Progenitor cell of endocrine pancreas (in vitro differentiated cells): ENCODE data around the gene OMG. TPM values are rescaled to one million over a fixed set of nuclear protein-coding genes. Genes with fewer than 3 reads are reported as not detected.

Experiments used
- DNase-seq: peaks from one replicate; pipeline ENCODE4 v3.0.0; 2021; ENCODE audit warnings: low spot score; ENCODE audit not compliant: unreplicated experiment
- H3K27ac Mint-ChIP-seq: 2 replicates; pipeline ENCODE4 v1.8.0; 2021; ENCODE audit warnings: mild to moderate bottlenecking, moderate library complexity, mixed read lengths
- H3K27me3 Mint-ChIP-seq: 2 replicates; pipeline ENCODE4 v1.8.0; 2021; ENCODE audit warnings: mixed read lengths
- H3K36me3 Mint-ChIP-seq: 2 replicates; pipeline ENCODE4 v1.8.0; 2022; ENCODE audit warnings: mixed read lengths; ENCODE audit not compliant: insufficient read depth
- H3K4me1 Mint-ChIP-seq: 2 replicates; pipeline ENCODE4 v1.8.0; 2021; ENCODE audit warnings: low read depth, mixed read lengths
- H3K4me3 Mint-ChIP-seq: 2 replicates; pipeline ENCODE4 v1.8.0; 2021; ENCODE audit warnings: low read depth, mild to moderate bottlenecking, moderate library complexity, mixed read lengths
- H3K9me3 Mint-ChIP-seq: 2 replicates; pipeline ENCODE4 v1.8.0; 2021; ENCODE audit warnings: low read depth, mixed read lengths
- total RNA-seq: library from RNA; stranded (reverse); gene quantifications from 2 replicates; pipeline ENCODE4 v1.2.1, GENCODE V29; 2021
- TF ChIP-seq, protein P1 (sequence below): fragments of 200-600 bp; sonication (generic); IDR thresholded peaks from one replicate; pipeline ENCODE4 v1.5.0; 2021; ENCODE audit warnings: antibody characterized with exemption, mild to moderate bottlenecking; ENCODE audit not compliant: unreplicated experiment

Gene OMG
- total RNA-seq, 1 donor from 2014 or later = not detected

DNA sequence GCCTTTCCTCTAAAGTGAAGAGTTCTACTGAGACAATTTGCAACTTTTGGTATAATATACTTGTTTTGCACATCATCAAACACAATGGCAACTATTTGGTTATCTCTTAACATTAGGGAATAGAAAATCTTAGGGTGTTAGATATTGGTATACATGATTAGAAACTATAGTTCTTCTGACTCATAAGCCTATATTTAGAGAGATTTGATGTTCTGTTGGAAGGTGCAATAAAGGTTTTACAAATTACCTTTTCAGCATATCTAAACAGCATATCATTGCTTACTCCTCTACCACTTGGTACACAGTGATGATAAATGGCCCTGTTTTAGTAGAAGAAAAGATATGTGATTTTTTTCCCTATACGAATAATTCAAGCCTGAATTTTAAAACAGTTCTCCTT lies 10.6 kb upstream of the OMG start:
- no peak for DNase-seq
- H3K4me3 Mint-ChIP-seq = no peak overlapping the region
- H3K4me1 Mint-ChIP-seq = peaks cover 3% of the 10 kb centered on the region
- H3K36me3 Mint-ChIP-seq = peaks cover 9% of the 10 kb centered on the region
- H3K9me3 Mint-ChIP-seq = peaks cover 4% of the 10 kb centered on the region
- H3K27me3 Mint-ChIP-seq = no peaks in the 10 kb centered on the region
- H3K27ac Mint-ChIP-seq = no peak overlapping the region
- TF ChIP-seq, protein P1, sequence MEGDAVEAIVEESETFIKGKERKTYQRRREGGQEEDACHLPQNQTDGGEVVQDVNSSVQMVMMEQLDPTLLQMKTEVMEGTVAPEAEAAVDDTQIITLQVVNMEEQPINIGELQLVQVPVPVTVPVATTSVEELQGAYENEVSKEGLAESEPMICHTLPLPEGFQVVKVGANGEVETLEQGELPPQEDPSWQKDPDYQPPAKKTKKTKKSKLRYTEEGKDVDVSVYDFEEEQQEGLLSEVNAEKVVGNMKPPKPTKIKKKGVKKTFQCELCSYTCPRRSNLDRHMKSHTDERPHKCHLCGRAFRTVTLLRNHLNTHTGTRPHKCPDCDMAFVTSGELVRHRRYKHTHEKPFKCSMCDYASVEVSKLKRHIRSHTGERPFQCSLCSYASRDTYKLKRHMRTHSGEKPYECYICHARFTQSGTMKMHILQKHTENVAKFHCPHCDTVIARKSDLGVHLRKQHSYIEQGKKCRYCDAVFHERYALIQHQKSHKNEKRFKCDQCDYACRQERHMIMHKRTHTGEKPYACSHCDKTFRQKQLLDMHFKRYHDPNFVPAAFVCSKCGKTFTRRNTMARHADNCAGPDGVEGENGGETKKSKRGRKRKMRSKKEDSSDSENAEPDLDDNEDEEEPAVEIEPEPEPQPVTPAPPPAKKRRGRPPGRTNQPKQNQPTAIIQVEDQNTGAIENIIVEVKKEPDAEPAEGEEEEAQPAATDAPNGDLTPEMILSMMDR = no peak

DNA sequence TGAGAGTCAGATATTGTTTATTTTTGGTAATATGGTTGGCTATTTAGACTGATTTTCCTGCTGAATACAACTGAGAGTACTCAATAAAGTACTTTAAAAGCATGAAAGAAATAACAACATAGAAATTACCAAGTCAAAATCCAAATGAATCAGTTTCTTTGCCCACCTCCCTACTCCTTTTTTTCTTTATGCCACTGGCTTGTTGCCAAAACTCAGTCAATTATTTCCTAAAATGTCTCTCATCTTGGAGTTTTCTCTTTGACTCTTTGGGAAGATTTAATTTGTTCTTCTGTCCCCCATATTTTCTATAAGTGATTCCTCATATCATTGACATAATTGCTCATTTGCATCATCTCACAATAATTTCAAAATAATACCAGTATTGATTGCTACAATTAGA lies 2.6 kb upstream of the OMG start:
- H3K4me3 Mint-ChIP-seq = no peak overlapping the region
- TF ChIP-seq, protein P1 = no peak
- no peak for DNase-seq
- H3K9me3 Mint-ChIP-seq = peaks cover 4% of the 10 kb centered on the region
- no peaks in the 10 kb centered on the region for H3K4me1 Mint-ChIP-seq
- H3K27ac Mint-ChIP-seq = no peak overlapping the region
- H3K36me3 Mint-ChIP-seq = peaks cover 3% of the 10 kb centered on the region
- H3K27me3 Mint-ChIP-seq = no peaks in the 10 kb centered on the region

- Mint-ChIP-seq H3K27ac (peak overlapping the region; percentile 33), H3K4me3 (no peak overlapping the region), H3K36me3 (no peaks in the 10 kb centered on the region), H3K4me1 (no peaks in the 10 kb centered on the region), H3K9me3 (no peaks in the 10 kb centered on the region), H3K27me3 (no peaks in the 10 kb centered on the region)
- TF ChIP-seq, protein P1 = no peak
- DNase-seq = no peak
These were observed 897 bp downstream of the OMG start for GRCh38 chr17:31296142-31296541.

DNA sequence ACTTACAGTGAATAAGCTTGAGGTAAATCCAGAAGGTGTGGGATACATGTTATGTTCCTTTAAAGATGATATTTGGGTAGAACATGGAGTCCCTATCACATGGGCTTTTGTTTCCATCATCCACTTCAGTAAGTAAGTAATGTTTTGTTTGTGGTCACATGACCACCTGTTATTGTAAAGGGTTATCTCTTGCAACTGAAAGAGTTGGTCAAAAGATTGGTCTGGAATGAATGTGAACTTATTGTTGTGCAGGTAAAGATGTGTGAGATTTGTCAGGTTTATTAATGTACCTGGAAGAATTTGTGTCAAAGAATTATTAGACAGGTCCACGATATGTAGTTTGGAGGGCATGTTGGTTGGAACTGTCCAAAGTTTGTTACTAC lies 1.6 kb downstream of the OMG start:
- no peak for DNase-seq
- TF ChIP-seq, protein P1 = no peak
- H3K4me1 Mint-ChIP-seq = no peaks in the 10 kb centered on the region
- peaks cover 2% of the 10 kb centered on the region for H3K36me3 Mint-ChIP-seq
- no peak overlapping the region for H3K4me3 Mint-ChIP-seq
- no peaks in the 10 kb centered on the region for H3K9me3 Mint-ChIP-seq
- H3K27me3 Mint-ChIP-seq = no peaks in the 10 kb centered on the region
- no peak overlapping the region for H3K27ac Mint-ChIP-seq

DNA sequence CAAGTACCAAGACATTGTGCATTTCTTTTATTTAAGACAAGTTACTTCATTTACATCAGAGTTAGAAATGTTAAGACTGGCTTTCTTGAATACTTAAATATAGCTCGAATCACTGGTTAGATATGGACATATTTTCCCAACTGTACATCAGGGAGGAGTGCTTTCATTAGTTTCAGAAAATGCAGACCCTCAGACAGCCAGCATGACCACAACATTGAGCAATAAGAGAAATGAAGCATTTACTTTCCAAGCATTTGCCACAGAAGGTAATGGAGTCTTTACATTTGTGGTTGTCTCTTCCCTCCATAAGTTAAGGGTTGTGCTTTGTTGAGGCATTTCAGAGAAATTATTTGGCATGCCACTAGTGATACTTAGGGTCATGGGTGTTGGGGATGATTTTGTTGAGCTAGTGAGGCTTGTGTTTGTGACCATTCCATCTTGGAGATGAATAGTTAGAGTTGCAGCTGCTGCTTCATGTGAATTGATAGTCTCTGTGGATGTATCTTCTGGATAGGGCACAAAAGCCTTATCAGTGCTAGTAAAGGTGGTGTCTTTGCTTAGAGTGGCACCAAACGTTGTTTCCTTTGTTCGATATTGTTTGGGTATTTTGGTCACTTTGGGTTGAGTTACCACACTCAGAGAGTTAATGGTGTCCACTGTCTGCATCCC lies 2.1 kb downstream of the OMG start:
- no peak for DNase-seq
- H3K27me3 Mint-ChIP-seq = no peaks in the 10 kb centered on the region
- H3K4me1 Mint-ChIP-seq = no peaks in the 10 kb centered on the region
- TF ChIP-seq, protein P1 = no peak
- no peaks in the 10 kb centered on the region for H3K9me3 Mint-ChIP-seq
- no peak overlapping the region for H3K27ac Mint-ChIP-seq
- H3K4me3 Mint-ChIP-seq = no peak overlapping the region
- peaks cover 5% of the 10 kb centered on the region for H3K36me3 Mint-ChIP-seq
